HG03066 (cell line): ENCODE data around the gene ITPRIP.

Experiments used
- ATAC-seq: cut with Tn5 transposase; IDR thresholded peaks from one replicate; pipeline ENCODE4 v1.9.1; 2021; ENCODE audit warnings: low read depth; ENCODE audit not compliant: unreplicated experiment

ITPRIP gene

DNA sequence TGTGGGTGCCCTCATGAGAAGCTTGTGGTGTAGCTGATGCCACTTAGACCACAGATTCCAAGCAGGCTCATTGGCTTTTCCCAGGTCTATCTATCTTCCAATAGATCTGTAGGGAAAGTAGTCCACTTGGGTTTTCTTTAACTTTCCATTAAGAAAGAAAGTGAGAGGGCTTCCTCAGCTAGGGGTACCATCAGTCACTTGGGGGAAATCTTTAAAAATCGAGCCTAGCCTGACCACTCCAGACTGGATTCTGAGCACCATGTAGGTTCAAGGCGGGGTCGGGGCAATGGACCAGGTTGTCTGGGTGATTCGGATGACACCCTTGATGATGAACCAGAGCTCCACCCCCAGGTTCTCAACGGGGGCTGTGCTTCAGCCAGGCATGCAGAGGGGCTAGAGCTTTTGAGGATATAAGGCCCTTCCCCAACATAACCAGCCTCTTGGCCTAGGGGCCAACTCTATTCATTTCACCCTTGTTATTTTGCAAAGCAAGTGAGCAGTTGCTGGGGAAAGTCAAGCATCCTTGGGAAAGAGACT is 27.0 kb downstream of the ITPRIP start:
- no peak for ATAC-seq

DNA sequence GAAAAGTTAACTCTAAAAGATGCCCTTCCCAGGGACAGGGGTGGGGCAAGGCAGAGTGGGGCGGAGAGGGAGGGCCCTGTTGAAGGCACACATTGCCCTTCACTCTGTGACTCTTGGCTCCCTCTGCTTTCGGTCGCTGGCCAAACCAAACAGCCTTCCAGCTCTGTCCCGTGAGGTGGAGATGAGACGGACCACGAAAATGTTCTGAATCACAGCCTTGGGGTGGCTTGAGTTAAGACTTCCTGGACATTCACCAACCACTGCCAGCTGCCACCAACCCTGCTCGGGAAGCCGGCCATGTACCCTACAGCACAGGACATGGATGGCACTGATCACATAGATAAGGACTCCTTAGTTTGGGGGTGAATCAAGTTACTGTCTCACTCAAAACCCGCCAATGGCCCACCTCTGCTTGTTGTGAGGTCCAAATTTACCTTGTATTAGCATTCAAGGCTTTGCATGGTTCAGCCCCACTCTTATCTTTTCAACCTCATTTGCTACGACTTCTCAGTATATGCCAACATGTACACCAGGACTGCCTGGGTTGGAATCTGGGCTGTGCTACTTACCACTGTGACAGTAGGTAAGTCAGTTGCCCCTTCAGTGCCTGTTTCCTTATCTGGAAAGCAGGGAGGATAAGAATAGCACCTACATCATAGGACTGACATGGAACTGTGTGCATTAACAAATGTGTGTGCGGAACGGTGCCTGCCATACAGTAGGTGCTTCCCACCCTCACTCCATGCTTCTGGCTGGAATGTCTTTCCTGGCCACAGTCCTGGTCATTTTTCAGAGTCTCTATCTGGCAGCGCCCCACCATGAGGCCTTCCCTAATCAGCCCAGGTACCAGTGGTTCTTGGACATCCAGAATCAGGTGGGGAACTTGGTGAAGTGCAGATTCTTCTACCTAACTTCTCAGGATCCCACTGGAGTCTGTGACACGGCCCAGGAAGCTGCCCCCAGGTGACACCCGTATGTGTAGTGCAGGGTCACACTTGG is 28.0 kb downstream of the ITPRIP start:
- ATAC-seq = no peak

DNA sequence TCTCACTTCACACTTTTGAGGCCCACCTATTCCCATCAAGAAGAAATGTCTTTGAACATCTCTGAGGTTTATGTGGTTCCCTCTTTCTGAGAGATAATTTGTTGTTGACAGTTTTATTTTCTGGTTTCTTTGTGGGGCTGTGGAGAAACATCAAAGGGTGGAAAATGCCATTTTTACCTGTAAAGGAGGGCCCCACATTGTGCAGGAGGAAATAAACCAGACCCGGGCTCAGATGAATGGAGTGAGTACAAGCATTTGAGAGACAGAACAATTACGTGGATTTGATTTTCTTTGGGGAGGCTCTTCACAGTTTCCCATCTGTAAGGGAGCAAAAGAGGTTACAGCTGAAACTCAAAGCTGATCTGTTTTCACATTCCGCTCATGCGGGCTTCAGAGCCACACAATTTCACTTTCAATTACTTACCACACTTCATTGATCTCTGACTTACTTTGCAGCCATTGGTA is 29.8 kb downstream of the ITPRIP start:
- peak; percentile 76 for ATAC-seq

DNA sequence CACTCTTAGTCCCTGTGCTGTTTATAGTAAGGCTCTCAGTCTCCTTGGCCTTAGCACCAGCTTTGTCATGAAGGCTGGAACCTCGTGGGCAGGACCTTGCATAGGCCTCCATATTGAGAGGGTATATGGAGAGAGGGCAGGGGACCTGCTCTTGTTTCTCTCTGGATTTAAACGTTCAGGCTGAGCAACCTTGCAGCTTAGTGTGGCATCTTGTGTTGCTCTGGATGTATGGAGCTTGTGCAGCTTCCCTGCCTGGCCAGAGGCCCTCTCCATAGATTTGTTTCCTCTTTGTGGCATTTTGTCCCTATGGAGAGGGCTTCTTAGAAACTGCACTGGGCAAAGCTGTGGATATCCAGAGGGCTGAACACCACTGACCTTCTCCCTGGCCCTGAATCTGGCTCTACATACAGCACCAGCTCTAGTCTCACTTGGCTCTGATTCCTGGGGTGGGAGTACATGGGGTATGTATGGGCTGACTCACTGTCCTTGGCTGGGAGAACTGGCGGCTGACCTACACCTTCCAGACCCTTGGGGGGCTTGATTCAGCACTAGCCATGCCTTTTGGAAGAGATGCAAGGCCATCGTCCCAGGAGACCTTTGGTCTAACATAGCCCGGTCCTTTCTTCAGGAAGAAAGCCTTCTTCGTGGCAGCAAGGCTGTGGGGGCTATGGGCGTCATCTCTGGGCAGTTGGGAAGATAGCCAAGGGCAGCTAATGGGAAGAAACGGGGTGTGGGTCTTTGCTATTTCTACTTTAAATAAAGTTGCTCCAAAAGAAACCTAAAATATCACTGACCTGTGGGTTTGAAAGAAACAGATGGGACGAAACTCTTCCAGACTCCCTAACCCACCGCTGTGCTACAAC is 30.5 kb downstream of the ITPRIP start:
- no peak for ATAC-seq

DNA sequence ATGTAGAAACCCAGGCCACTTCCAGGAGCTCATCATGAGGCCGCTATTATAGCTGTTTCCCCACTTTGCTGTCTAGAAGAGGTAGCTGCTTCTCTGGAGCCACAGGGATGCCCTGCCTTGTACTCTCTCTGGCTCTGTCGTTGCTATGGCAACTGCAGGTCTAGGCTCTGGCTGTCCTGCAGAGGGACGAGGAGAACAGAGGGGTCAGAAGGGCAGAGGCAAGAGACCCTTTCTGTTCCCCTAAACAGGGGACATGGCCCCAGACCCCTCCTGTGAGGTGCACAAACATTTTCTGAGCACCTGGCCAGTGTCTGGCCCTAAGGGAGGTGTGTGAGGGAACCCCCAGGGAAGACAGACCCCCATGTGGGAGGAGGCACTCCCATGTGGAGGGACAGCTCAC is 31.4 kb downstream of the ITPRIP start:
- ATAC-seq = no peak

DNA sequence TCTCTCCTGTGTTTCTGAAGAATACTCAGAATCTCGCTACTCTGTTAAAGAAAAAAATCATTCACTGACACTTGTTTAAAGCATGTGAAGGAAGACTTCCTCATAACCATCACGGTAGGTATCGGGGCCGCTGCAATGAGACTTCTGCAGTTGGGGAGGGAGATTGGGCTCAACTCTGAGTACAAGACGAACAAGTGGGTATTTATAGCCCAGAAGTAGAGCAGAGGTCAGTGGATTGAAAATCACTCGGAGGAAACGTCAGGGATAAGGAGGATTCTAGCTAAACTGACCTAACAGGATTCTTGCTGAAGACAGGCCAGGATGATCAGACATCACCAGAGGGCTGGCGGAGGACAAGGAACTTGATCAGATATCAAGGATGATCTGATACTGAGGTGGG is 33.3 kb downstream of the ITPRIP start:
- ATAC-seq = no peak

DNA sequence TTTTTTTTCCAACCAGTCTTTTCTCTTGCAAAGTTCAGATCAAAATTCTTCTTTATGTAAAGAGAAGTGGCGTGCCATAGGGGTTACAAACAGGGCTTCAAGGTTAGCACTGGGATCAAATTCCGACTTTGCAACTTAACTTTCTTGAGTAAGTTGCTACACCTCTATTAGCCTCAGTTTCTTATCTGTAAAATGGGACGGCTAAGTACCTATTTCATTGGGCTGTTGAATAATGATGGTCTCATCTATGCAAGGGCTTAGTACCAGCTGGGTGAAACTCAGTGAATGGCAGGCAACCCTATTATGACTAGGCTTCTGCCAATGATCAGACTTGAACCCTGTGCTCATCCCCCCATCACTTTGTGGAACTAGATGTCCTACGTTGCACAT is 33.9 kb downstream of the ITPRIP start:
- ATAC-seq = no peak

DNA sequence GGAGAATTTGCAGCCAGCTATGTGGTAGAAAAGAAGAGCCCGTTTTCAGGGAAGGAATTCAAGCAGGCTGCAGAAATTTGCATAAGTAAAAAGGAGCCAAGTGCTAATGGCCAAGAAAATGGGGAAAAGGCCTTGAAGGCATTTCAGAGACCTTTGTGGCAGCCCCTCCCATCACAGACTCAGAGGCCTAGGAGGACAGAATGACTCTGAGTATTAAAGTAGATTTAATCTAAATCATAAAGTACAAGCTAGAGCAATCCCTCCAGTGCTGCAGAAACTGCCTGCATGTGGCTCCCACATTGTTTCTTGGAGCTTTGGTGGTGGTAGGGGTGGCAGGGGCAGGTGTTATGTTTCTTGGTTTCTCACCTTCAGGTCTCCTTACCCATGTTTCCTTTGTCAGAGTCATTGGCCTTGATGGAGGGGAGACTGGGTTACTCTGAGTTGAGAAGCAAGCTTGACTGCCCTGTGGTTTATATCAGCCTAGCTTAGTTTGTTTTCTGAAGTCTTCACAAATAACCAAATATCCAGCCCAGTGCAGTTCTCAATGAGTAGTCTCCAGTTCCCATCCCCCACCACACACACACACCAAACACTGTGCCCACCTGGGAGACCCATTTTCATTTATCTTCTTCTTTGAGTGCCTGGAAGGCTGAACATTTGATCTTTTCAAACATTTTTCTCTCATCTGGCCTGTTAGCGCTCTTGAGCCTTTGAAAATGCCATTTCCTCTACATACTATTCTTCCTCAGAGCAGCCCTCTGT is 34.5 kb downstream of the ITPRIP start:
- ATAC-seq = no peak

DNA sequence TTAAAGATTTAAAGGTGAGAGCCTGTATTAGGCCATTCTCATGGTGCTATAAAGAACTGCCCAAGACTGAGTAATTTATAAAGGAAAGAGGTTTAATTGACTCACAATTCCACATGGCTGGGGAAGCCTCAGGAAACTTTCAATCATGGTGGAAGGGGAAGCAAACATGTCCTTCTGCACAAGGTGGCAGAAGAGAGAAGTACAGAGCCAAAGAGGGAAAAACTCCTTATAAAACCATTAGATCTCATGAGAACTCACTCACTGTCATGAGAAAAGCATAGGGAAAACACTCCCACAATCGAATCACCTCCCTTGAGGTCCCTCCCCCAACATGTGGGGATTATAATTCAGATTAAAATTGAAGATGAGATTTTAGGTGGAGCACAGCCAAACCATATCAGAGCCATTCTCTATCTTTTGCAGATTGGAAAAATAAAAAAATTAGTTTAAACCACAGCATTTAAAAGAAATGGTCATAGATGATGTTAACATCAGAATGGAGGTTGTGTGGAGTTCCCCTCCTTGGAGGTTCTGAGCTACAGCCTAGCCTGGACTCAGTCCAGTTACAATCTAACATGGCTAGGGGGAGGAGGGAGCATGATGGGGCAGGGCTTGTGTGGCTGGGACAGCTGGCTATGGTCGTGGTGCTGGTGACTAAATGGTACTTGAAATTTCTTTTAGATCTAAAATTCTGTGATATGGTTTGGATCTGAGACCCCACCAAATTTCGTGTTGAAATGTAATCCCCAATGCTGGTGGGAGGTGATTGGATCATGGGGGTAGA is 36.2 kb downstream of the ITPRIP start:
- no peak for ATAC-seq

DNA sequence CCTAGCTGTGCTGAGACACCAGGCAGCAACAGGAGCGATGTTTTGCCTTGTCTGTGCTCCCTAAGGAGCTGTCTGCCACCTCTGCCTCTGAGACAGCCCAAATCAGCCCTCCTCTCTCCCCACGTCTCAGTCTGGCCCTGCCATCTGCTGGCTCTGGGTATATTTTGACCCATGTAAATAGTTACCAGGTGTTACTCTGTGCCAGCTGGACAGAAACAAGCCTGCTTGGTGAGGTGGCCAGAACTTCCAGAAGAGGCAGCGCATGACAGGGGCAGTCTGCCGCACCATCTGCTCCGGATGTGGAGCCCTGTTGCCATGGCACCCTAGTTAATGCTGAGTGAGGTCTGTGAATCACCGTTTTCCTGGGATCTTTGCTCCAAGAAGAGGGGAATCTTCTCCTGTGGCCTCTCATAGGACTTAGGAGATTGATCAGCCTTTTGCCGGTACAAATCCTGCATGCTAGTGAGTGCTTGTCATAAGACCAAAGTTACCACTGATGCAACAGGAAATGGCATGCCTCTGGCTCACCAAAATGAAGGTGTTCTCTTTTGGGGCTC is 37.5 kb downstream of the ITPRIP start:
- no peak for ATAC-seq

DNA sequence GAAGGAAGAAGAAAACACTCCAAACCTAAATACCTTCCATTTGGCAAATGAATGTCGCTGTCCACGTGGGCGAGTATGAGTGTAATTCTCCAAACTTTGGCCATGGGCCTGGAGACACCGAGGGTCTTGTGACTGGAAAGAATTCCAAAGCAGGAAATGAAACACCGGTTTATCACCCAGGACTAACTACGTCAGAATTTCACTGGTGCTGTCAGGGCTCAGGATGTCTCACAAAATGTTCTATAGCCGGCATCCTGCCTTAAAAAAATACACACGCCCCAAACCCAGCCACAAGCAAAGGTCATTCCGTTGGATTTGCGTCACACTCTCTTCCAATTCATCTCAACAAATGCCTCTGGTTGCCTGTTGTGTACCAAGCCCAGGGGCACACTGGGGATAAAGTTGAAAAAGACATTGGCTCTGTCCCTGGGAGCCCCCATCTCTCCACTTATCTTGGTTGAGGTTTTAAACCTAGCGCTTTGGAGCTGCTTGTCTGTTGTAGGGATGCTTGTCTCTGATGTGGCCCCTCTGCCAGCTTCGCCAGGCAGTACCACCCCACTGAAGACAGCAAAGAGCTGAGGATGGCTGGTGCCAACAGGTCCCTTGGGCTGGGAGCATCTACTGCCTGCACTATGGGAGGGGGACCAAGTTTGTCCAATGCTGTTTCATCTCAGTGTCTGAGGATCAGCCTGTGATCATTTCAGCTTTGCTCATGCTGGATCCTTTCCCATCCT is 38.1 kb downstream of the ITPRIP start:
- no peak for ATAC-seq

DNA sequence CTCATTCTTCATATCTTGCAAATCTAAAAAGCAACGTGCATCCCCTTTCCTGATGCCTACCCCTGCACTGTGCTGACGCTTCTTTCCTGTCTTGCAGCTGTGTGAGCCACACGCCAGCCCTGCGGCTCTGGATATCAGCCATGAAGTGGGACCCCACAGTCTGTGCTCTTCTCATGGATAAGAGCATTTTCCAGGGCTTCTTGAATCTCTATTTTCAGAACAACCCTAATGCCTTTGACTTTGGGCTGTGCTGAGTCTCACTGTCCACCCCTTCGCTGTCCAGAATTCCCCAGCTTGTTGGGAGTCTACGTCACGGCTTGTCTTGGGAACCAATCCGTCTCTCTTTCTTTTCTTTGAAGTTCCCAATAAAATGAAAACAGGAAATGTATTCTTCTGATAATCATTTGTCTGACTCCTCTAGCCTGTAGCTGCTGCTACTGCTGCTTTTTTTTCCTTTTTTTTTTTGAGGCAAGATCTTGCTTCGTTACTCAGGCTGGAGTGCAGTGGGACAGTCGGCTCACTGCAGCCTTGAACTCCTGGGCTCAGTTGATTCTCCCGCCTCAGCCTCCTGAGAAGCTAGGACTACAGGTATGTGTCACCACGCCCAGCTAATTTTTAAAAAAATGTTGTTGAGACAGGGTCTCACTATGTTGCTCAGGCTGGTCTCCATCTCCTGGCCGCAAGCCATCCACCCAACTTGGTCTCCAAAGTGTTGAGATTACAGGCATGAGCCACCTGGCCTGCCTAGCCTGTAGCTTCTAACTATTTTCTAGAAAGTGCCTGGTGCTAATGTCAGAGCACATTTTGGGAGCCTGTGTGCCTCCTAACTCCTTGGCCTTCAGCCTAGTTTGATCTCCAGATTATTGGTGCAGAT is 39.0 kb downstream of the ITPRIP start:
- no peak for ATAC-seq

DNA sequence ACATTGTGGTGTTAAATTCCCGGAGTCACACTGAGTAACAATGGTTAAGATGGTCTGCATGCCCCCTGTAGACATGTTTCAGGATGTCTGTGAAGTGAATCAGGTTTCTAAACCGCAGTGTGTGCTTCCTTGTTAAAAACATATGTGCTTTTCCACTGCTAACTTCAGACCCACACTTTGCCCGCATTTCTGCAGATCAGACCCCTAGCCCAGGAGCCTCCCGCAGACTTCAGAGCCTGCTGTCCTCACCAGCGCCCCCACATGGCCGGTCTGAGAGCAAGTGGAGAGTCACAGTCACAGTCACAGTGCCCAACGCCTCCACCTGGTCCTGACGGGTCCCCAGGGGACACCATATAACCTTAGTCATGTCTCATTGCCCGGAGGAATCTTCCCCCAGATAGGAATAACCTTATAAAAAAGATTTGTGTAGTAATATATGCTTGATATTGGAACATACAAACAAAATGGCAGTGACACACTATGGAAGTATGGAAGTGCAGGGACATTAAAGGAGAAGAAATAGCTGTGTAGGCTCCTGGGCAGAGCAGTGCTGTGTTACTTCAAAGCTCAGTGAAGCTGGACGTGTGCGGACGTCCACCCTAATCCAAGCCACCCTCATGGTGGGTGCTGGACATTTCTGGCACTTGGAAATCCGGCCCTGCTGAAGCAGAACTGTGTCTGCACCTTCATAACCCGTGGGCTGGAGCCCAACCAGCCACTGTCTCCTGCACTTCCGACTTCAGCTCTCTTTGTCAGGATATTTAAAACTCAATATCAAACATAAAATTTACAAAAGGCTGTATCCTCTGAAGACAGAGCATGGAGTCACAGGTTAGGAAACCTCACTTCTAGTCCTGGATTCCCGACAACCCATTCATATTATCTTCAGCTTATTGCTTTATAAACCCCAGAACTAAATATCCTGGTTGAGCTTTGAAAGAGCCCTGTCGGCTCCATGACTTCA is 40.3 kb downstream of the ITPRIP start:
- no peak for ATAC-seq

DNA sequence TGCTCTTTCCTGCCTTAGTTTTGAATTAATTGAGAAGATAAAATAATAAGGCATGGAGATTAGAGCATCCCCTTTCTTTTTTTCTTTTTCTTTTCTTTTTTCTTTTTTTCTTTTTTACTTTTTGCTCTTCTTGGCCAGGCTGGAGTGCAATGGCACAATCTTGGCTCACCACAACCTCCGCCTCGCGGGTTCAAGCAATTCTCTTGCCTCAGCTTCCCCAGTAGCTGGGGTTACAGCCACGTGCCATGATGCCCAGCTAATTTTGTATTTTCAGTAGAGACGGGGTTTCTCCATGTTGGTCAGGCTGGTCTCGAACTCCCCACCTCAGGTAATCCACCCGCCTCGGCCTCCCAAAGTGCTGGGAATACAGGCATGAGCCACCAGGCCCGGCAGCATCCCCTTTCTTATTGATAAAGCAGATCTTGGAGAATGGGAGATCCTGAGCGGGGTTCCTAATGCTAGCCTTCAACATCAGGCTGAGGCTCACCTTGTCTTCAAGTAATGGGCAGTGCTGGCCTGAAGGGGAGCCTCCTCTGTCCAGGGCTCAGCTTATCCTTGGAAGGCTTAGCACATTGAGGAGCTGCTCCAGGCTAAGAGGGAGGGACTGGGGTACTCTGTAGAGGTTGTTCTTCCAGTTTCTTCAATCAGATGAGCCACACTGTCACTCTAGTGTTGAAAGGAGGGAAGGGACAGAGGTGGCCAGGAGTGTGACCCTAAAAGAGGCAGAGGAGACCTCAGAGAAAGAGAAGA is 41.4 kb downstream of the ITPRIP start:
- no peak for ATAC-seq

DNA sequence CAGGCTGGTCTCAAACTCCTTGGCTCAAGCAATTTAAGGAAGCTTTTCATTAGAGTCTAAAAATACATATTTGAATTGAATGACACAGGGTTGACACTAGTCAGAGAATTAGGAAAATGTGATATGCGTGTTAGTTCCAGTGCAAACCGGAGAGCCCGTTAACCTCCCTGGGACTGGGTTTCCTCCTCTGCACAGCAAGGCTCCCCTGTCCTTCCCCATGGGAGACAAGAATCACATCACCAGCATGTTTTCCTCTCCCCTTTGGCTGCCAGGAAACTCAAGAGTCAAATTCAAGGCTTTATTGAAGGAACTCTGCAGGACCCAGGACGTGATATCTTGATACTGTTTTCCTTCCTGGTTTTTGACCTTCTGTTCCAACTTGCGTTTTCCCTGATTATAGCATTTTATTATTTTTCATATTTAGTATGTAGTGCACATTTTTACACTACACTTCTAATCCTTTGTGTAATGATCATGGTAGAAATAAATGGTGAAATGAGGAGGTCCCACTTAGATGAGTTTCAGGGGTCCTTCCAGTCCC is 44.4 kb downstream of the ITPRIP start:
- ATAC-seq = no peak

DNA sequence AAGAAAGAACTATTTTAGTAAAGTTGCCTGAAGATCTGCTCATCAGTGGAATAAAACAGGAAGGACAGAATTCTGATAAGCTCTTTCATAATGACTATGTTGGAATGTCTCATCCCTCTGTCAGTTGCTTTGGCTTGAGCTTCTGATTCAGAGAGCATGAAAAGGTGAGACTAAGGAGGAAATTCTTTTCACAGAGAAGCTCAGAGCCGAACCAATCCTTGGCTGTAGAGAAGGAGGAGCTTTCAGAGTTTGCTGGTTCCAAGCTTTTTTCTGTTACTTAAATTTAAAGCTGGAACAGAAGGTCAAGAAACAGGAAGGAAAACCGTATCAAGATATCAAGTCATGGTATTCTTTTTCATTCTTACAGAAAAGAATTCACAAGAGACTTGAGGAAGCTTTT is 45.3 kb downstream of the ITPRIP start:
- ATAC-seq = no peak
